Measurements from ENCODE around the gene ADGRD1.

GRCh38 chr12:131065801-131066200 is 112.1 kb downstream of the ADGRD1 start:
- no peak for TF ChIP-seq EZH2 (IDR thresholded peaks at IDR 0.05)
- no peak for TF ChIP-seq POLR2AphosphoS5 (IDR thresholded peaks at IDR 0.05; ENCODE audit: borderline replicate concordance, low read depth, low read length)

All from SK-N-MC (cell line).